Measurements from ENCODE around the gene UBXN10.
A peak's percentile ranks its signal among the peaks of the same experiment; 100 is the strongest.

UBXN10 gene

GRCh38 chr1:20185834-20186782 is at the start of gene UBXN10, which contains the start of gene PLA2G2C:
Gene UBXN10, plus strand, starts transcription at chr1:20186096. Its CDS starts 4,466 bp downstream, at chr1:20190562.
Gene PLA2G2C, minus strand, starts transcription at chr1:20186518. Its CDS starts 9,155 bp downstream, at chr1:20177363.
- no peak for DNase-seq

GRCh38 chr1:20136249-20136648 is 49.6 kb upstream of the UBXN10 start:
- no peak for DNase-seq

- no peak for DNase-seq
These were observed 48.8 kb upstream of the UBXN10 start for GRCh38 chr1:20137055-20137454.

GRCh38 chr1:20137604-20138003 is 48.3 kb upstream of the UBXN10 start:
- no peak for DNase-seq

- DNase-seq, result no peak
These were observed 47.5 kb upstream of the UBXN10 start for GRCh38 chr1:20138346-20138745.

GRCh38 chr1:20138961-20139550 is 46.8 kb upstream of the UBXN10 start, which contains the start of gene PLA2G2F:
Gene PLA2G2F, plus strand, starts transcription at chr1:20139323. Its CDS starts 105 bp downstream, at chr1:20139428.
- DNase-seq, result no peak

GRCh38 chr1:20139776-20140612 is 45.9 kb upstream of the UBXN10 start:
- DNase-seq, result no peak

GRCh38 chr1:20141001-20141400 is 44.9 kb upstream of the UBXN10 start:
- DNase-seq, result no peak

- DNase-seq, result no peak
These were observed 44.4 kb upstream of the UBXN10 start for GRCh38 chr1:20141466-20141865.

GRCh38 chr1:20142001-20142710 is 43.7 kb upstream of the UBXN10 start:
- no peak for DNase-seq

GRCh38 chr1:20143318-20143717 is 42.6 kb upstream of the UBXN10 start:
- DNase-seq, result no peak

- DNase-seq, result no peak
These were observed 41.9 kb upstream of the UBXN10 start for GRCh38 chr1:20143734-20144565.

GRCh38 chr1:20147846-20148570 is 37.9 kb upstream of the UBXN10 start:
- no peak for DNase-seq

GRCh38 chr1:20148571-20149500 is 37.1 kb upstream of the UBXN10 start:
- no peak for DNase-seq

- no peak for DNase-seq
These were observed 36.1 kb upstream of the UBXN10 start for GRCh38 chr1:20149601-20150325.

- no peak for DNase-seq
These were observed 35.6 kb upstream of the UBXN10 start for GRCh38 chr1:20150326-20150705.

- no peak for DNase-seq
These were observed 34.9 kb upstream of the UBXN10 start for GRCh38 chr1:20150969-20151368.

- DNase-seq, result peak; percentile 71
These were observed 33.8 kb upstream of the UBXN10 start for GRCh38 chr1:20151906-20152598.
